Smooth muscle cell (in vitro differentiated cells): ENCODE results near the gene PFAS. TPM values are rescaled to one million over a fixed set of nuclear protein-coding genes. Genes with fewer than 3 reads are reported as not detected.

Experiments used
- DNase-seq: peaks from one replicate; lab custom pipeline; 2025; ENCODE audit not compliant: unreplicated experiment; lab: John Stamatoyannopoulos, UW
- H2AFZ ChIP-seq: fragments of 200-600 bp; sonication (generic); 2 replicates; pipeline ENCODE4 v1.6.0; 2016; ENCODE audit warnings: antibody characterized with exemption, low read depth, mild to moderate bottlenecking
- H3F3A ChIP-seq: fragments of 200-600 bp; sonication (generic); 2 replicates; pipeline ENCODE4 v1.6.0; 2017; ENCODE audit warnings: antibody characterized with exemption, low read depth
- H3K27ac ChIP-seq: fragments of 200-600 bp; sonication (generic); 2 replicates; pipeline ENCODE4 v1.5.1; 2016; ENCODE audit warnings: low read depth, mild to moderate bottlenecking
- H3K27me3 ChIP-seq: fragments of 200-600 bp; sonication (generic); 2 replicates; pipeline ENCODE4 v1.6.1; 2016; ENCODE audit warnings: low read depth, mild to moderate bottlenecking
- H3K36me3 ChIP-seq: fragments of 200-600 bp; sonication (generic); 2 replicates; pipeline ENCODE4 v1.5.1; 2016; ENCODE audit warnings: low read depth
- H3K4me1 ChIP-seq: fragments of 200-600 bp; sonication (generic); 2 replicates; pipeline ENCODE4 v1.5.1; 2016; ENCODE audit warnings: low read depth
- H3K4me2 ChIP-seq: fragments of 200-600 bp; sonication (generic); 2 replicates; pipeline ENCODE4 v1.6.0; 2016; ENCODE audit warnings: mild to moderate bottlenecking
- H3K4me3 ChIP-seq: fragments of 200-600 bp; sonication (generic); 2 replicates; pipeline ENCODE4 v1.5.1; 2016; ENCODE audit warnings: mild to moderate bottlenecking
- H3K79me2 ChIP-seq: fragments of 200-600 bp; sonication (generic); 2 replicates; pipeline ENCODE4 v1.6.0; 2016; ENCODE audit warnings: low read depth, mild to moderate bottlenecking
- H3K9ac ChIP-seq: fragments of 200-600 bp; sonication (generic); 2 replicates; pipeline ENCODE4 v1.6.0; 2016; ENCODE audit warnings: low read depth
- H3K9me3 ChIP-seq: fragments of 200-600 bp; sonication (generic); replicated peaks from 2 replicates; pipeline ENCODE4 v1.5.1; 2016; ENCODE audit warnings: low read depth
- H4K20me1 ChIP-seq: fragments of 200-600 bp; sonication (generic); 2 replicates; pipeline ENCODE4 v1.6.0; 2016; ENCODE audit warnings: low read depth
- CTCF ChIP-seq: fragments of 200-600 bp; sonication (generic); IDR thresholded peaks from 2 replicates; pipeline ENCODE4 v1.5.1; 2017; ENCODE audit warnings: borderline replicate concordance, mild to moderate bottlenecking, antibody characterized with exemption; ENCODE audit not compliant: insufficient read depth, poor library complexity, severe bottlenecking
- WGBS: methylation state at CpG from one replicate; pipeline ENCODE4 v1.1.7; 2016; ENCODE audit warnings: low lambda C conversion rate; 5-methylcytosine and 5-hydroxymethylcytosine counted together
- polyA plus RNA-seq: library from polyadenylated mRNA; unstranded; fragments of >200 nt; fragmentation: Nextera tagmentation; extraction: Ambion mirVana; gene quantifications from 2 replicates; pipeline ENCODE4 v1.2.1, GENCODE V29; 2016
- total RNA-seq: library from RNA; depleted of rRNA; stranded (reverse); fragments of >200 nt; gene quantifications from 2 replicates; pipeline ENCODE4 v1.2.3, GENCODE V29; 2014

PFAS gene
- total and polyA plus RNA-seq, 2 experiments from 2014 or later, result 9.9 to 12.8 TPM

DNA sequence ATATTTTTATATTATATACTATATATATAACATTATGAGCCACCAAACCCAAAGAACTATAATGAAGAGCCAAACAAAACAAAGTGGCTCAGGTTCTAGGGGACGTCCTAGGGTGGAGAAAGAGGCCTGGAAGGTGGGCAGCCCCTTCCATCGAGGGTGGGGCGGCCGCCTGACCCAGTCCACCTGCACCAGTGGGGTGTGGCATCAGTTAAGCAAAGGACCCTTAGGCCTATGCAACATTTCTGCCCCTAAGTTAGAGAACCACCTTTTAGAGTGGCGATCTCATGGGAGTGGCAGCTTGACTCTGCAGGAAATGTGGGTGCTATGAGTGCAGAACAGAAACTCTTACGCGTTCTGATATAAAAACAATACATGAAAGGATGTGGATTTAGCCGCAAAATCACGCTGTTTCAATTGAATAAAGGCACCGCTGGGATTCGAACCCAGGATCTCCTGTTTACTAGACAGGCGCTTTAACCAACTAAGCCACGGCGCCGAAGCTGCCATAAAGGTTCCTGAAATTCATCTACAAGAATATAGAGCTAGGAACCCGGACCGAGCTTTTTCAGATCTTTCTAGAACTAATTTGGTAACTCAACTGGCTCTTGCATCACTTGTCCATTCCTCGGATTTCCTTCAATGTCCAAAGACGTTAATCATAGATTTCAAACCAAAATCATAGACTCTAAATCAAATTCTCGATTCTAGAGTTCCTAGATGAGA lies 23.1 kb upstream of the PFAS start:
- peak overlapping the region; percentile 40 for H3K4me3 ChIP-seq
- peak overlapping the region; percentile 28 for H3K9ac ChIP-seq
- no peaks in the 10 kb centered on the region for H3K36me3 ChIP-seq
- TF ChIP-seq CTCF, result no peak
- H3K4me2 ChIP-seq, result peak overlapping the region; percentile 79
- H3K4me1 ChIP-seq, result no peaks in the 10 kb centered on the region
- no peaks in the 10 kb centered on the region for H3K27me3 ChIP-seq
- no peaks in the 10 kb centered on the region for H3K79me2 ChIP-seq
- H3K9me3 ChIP-seq, result no peaks in the 10 kb centered on the region
- peak; percentile 38 for DNase-seq
- peaks cover 10% of the 10 kb centered on the region for H3F3A ChIP-seq
- WGBS, result 24% methylated on average over 20 of the region's 20 CpGs
- H4K20me1 ChIP-seq, result no peaks in the 10 kb centered on the region
- H2AFZ ChIP-seq, result no peak overlapping the region
- H3K27ac ChIP-seq, result peak overlapping the region; percentile 77

DNA sequence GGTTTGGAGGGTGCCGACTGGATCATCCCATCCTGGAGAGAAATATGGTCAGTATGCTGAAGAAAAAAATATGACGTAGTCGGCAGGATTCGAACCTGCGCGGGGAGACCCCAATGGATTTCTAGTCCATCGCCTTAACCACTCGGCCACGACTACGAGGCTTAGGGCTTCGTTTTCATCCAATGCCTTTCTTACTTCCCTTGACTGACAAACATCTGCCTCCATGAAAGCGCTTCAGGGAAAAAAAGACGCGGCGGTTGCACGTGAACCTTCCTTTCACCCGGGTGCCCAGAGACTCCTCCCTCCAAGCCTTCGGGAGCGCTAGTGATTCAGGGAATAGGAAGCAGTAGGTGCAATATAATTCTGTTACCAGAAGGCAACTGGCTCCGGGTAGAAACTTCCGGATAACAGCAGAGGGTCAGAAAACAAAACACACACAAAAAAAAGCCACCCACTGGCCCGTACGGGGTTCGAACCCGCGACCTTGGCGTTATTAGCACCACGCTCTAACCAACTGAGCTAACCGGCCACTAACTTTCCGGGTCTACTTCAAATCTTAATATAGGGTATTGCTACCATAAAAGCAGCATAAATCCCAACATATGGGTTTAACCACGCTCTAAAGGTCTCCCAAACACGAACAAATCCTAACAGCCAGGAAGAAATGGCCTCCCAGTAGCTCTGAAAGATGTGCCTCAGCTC lies 22.4 kb upstream of the PFAS start:
- Histone ChIP-seq H4K20me1 (no peaks in the 10 kb centered on the region), H2AFZ (no peak overlapping the region), H3K9ac (peak overlapping the region; percentile 28), H3F3A (peaks cover 10% of the 10 kb centered on the region), H3K79me2 (no peaks in the 10 kb centered on the region), H3K4me2 (peak overlapping the region; percentile 79), H3K36me3 (no peaks in the 10 kb centered on the region), H3K4me3 (peak overlapping the region; percentile 40), H3K9me3 (no peaks in the 10 kb centered on the region), H3K27ac (peak overlapping the region; percentile 77), H3K4me1 (no peaks in the 10 kb centered on the region), H3K27me3 (no peaks in the 10 kb centered on the region)
- peak; percentile 62 for DNase-seq
- WGBS, result 3% methylated on average over 32 of the region's 32 CpGs
- TF ChIP-seq CTCF, result no peak

GRCh38 chr17:8227238-8227581 lies 21.9 kb upstream of the PFAS start:
- no peak overlapping the region for H2AFZ ChIP-seq

More at GRCh38 chr17:8227238-8227581, 21.9 kb upstream of the PFAS start:
- Histone ChIP-seq H4K20me1 (no peaks in the 10 kb centered on the region), H3K4me1 (no peaks in the 10 kb centered on the region), H3K79me2 (no peaks in the 10 kb centered on the region), H3K36me3 (no peaks in the 10 kb centered on the region), H3K4me2 (peak overlapping the region; percentile 79), H3K27me3 (no peaks in the 10 kb centered on the region), H3K27ac (peak overlapping the region; percentile 77), H3K4me3 (peak overlapping the region; percentile 40), H3K9ac (no peak overlapping the region), H3F3A (peaks cover 10% of the 10 kb centered on the region), H3K9me3 (no peaks in the 10 kb centered on the region)
- 91% methylated on average over 4 of the region's 4 CpGs for WGBS
- DNase-seq, result no peak
- no peak for TF ChIP-seq CTCF
